ENCODE data around the gene PRCP. TPM values are rescaled to one million over a fixed set of nuclear protein-coding genes. Genes with fewer than 3 reads are reported as not detected.
"Not testable (repeated sequence)": the region's sequence is repeated elsewhere in the genome, so short reads cannot be mapped to it uniquely, and the experiment has no call there.

PRCP gene
- polyA plus RNA-seq, 1 donor from 2014 or later: 48.8 TPM

- H3K4me1 Mint-ChIP-seq: peaks cover 7 to 14% (median 12%) of the 10 kb centered on the region in 3 donors
- H3K9me3 Mint-ChIP-seq: peaks cover 0 to under 1% (median 0%) of the 10 kb centered on the region in 3 donors
- H3K36me3 Mint-ChIP-seq: no peaks in the 10 kb centered on the region
Measured at GRCh38 chr11:82871646-82872045, 28.6 kb downstream of the PRCP start.

GRCh38 chr11:82869657-82870056, 30.6 kb downstream of the PRCP start:
- no peak overlapping the region for H3K27ac Mint-ChIP-seq
- H3K9me3 Mint-ChIP-seq: no peaks in the 10 kb centered on the region
- H3K27me3 Mint-ChIP-seq: no peaks in the 10 kb centered on the region
- no peaks in the 10 kb centered on the region for H3K36me3 Mint-ChIP-seq
- peaks cover 7 to 14% (median 12%) of the 10 kb centered on the region in 3 donors for H3K4me1 Mint-ChIP-seq
- H3K4me3 Mint-ChIP-seq: no peak overlapping the region

More at GRCh38 chr11:82871646-82872045, 28.6 kb downstream of the PRCP start:
- Mint-ChIP-seq H3K27me3 (no peaks in the 10 kb centered on the region), H3K4me3 (no peak overlapping the region), H3K27ac (no peak overlapping the region)

GRCh38 chr11:82867495-82868082, 32.6 kb downstream of the PRCP start:
- H3K9me3 Mint-ChIP-seq: no peaks in the 10 kb centered on the region
- peaks cover 3% of the 10 kb centered on the region for H3K36me3 Mint-ChIP-seq
- H3K4me1 Mint-ChIP-seq: peaks cover 7 to 9% (median 8%) of the 10 kb centered on the region in 3 donors
- H3K4me3 Mint-ChIP-seq: peak overlapping the region in 2 of 4 donors; percentile 49 to 54
- peak overlapping the region in 1 of 3 donors; percentile 9 for H3K27ac Mint-ChIP-seq
- H3K27me3 Mint-ChIP-seq: no peaks in the 10 kb centered on the region

GRCh38 chr11:82865841-82866240, 34.4 kb downstream of the PRCP start:
- Mint-ChIP-seq H3K27me3 (no peaks in the 10 kb centered on the region), H3K4me3 (no peak overlapping the region), H3K36me3 (peaks cover 3% of the 10 kb centered on the region), H3K9me3 (no peaks in the 10 kb centered on the region), H3K27ac (no peak overlapping the region), H3K4me1 (peaks cover 7 to 11% (median 9%) of the 10 kb centered on the region in 3 donors)

GRCh38 chr11:82864268-82864667, 36.0 kb downstream of the PRCP start:
- peaks cover 5% of the 10 kb centered on the region for H3K36me3 Mint-ChIP-seq
- no peaks in the 10 kb centered on the region for H3K9me3 Mint-ChIP-seq
- H3K4me3 Mint-ChIP-seq: no peak overlapping the region
- peaks cover 7 to 11% (median 9%) of the 10 kb centered on the region in 3 donors for H3K4me1 Mint-ChIP-seq
- no peak overlapping the region for H3K27ac Mint-ChIP-seq
- no peaks in the 10 kb centered on the region for H3K27me3 Mint-ChIP-seq

GRCh38 chr11:82863209-82863608, 37.0 kb downstream of the PRCP start:
- no peaks in the 10 kb centered on the region for H3K27me3 Mint-ChIP-seq
- H3K9me3 Mint-ChIP-seq: no peaks in the 10 kb centered on the region
- no peak overlapping the region for H3K4me3 Mint-ChIP-seq
- peaks cover 7 to 11% (median 9%) of the 10 kb centered on the region in 3 donors for H3K4me1 Mint-ChIP-seq
- peaks cover 5% of the 10 kb centered on the region for H3K36me3 Mint-ChIP-seq
- no peak overlapping the region for H3K27ac Mint-ChIP-seq

- Mint-ChIP-seq H3K9me3 (no peaks in the 10 kb centered on the region), H3K27me3 (no peaks in the 10 kb centered on the region), H3K4me1 (peaks cover 3 to 7% (median 5%) of the 10 kb centered on the region in 3 donors), H3K4me3 (no peak overlapping the region), H3K27ac (no peak overlapping the region), H3K36me3 (peaks cover 5% of the 10 kb centered on the region)
Measured at GRCh38 chr11:82862379-82862778, 37.9 kb downstream of the PRCP start.

GRCh38 chr11:82859750-82860149, 40.5 kb downstream of the PRCP start:
- H3K27ac Mint-ChIP-seq: no peak overlapping the region
- H3K9me3 Mint-ChIP-seq: peaks cover 0 to 4% (median 0%) of the 10 kb centered on the region in 3 donors
- no peaks in the 10 kb centered on the region for H3K27me3 Mint-ChIP-seq
- H3K36me3 Mint-ChIP-seq: peaks cover 6% of the 10 kb centered on the region
- H3K4me1 Mint-ChIP-seq: peaks cover 0 to 5% (median 3%) of the 10 kb centered on the region in 3 donors
- no peak overlapping the region for H3K4me3 Mint-ChIP-seq

- Mint-ChIP-seq H3K4me3 (no peak overlapping the region), H3K27ac (peak overlapping the region in 1 of 3 donors; percentile 14), H3K36me3 (peaks cover 9% of the 10 kb centered on the region), H3K27me3 (no peaks in the 10 kb centered on the region), H3K9me3 (peaks cover 0 to 4% (median 0%) of the 10 kb centered on the region in 3 donors), H3K4me1 (peaks cover 6 to 7% (median 6%) of the 10 kb centered on the region in 3 donors)
Measured at GRCh38 chr11:82858556-82859091, 41.6 kb downstream of the PRCP start.

- H3K4me1 Mint-ChIP-seq: peaks cover 6 to 11% (median 6%) of the 10 kb centered on the region in 3 donors
- peaks cover 9% of the 10 kb centered on the region for H3K36me3 Mint-ChIP-seq
- no peak overlapping the region for H3K4me3 Mint-ChIP-seq
- peaks cover 0 to 4% (median 0%) of the 10 kb centered on the region in 3 donors for H3K9me3 Mint-ChIP-seq
- peak overlapping the region in 1 of 3 donors; percentile 14 for H3K27ac Mint-ChIP-seq
- H3K27me3 Mint-ChIP-seq: no peaks in the 10 kb centered on the region
Measured at GRCh38 chr11:82858133-82858532, 42.1 kb downstream of the PRCP start.

- Mint-ChIP-seq H3K27me3 (no peaks in the 10 kb centered on the region), H3K4me1 (peaks cover 5 to 11% (median 6%) of the 10 kb centered on the region in 3 donors), H3K36me3 (peaks cover 9% of the 10 kb centered on the region), H3K4me3 (no peak overlapping the region), H3K9me3 (peaks cover 0 to 4% (median 0%) of the 10 kb centered on the region in 3 donors), H3K27ac (no peak overlapping the region)
Measured at GRCh38 chr11:82857145-82857544, 43.1 kb downstream of the PRCP start.

GRCh38 chr11:82855616-82856015, 44.6 kb downstream of the PRCP start:
- Mint-ChIP-seq H3K36me3 (peaks cover 14% of the 10 kb centered on the region), H3K27me3 (no peaks in the 10 kb centered on the region), H3K4me1 (peaks cover 6 to 11% (median 6%) of the 10 kb centered on the region in 3 donors), H3K4me3 (no peak overlapping the region), H3K27ac (no peak overlapping the region), H3K9me3 (peaks cover 0 to 4% (median 0%) of the 10 kb centered on the region in 3 donors)

GRCh38 chr11:82854916-82855315, 45.3 kb downstream of the PRCP start:
- H3K4me3 Mint-ChIP-seq, H3K27ac Mint-ChIP-seq, H3K9me3 Mint-ChIP-seq, H3K27me3 Mint-ChIP-seq: not testable (repeated sequence)
- H3K4me1 Mint-ChIP-seq: peaks cover 6 to 11% (median 6%) of the 10 kb centered on the region in 3 donors
- H3K36me3 Mint-ChIP-seq: peaks cover 14% of the 10 kb centered on the region

- H3K4me1 Mint-ChIP-seq: peaks cover 6 to 11% (median 6%) of the 10 kb centered on the region in 3 donors
- H3K27ac Mint-ChIP-seq: no peak overlapping the region
- H3K27me3 Mint-ChIP-seq: no peaks in the 10 kb centered on the region
- H3K4me3 Mint-ChIP-seq: no peak overlapping the region
- H3K36me3 Mint-ChIP-seq: peaks cover 12% of the 10 kb centered on the region
- H3K9me3 Mint-ChIP-seq: peaks cover 0 to 4% (median 0%) of the 10 kb centered on the region in 3 donors
Measured at GRCh38 chr11:82854242-82854641, 46.0 kb downstream of the PRCP start.

GRCh38 chr11:82848829-82849228, 51.4 kb downstream of the PRCP start:
- H3K4me3 Mint-ChIP-seq: no peak overlapping the region
- H3K36me3 Mint-ChIP-seq: peaks cover 12% of the 10 kb centered on the region
- H3K9me3 Mint-ChIP-seq: no peaks in the 10 kb centered on the region
- H3K27ac Mint-ChIP-seq: no peak overlapping the region
- no peaks in the 10 kb centered on the region for H3K27me3 Mint-ChIP-seq
- peaks cover 0 to 7% (median 4%) of the 10 kb centered on the region in 3 donors for H3K4me1 Mint-ChIP-seq

Measured in IgD-negative memory B cell (primary cell).